ENCODE measurements around the gene PKD1.
"Not testable (repeated sequence)": the region's sequence is repeated elsewhere in the genome, so short reads cannot be mapped to it uniquely, and the experiment has no call there.

The PKD1 gene

GRCh38 chr16:2107121-2107790, 28.4 kb downstream of the PKD1 start:
- DNase-seq (ENCODE audit: low spot score), result not testable (repeated sequence)

GRCh38 chr16:2106211-2106610, 29.5 kb downstream of the PKD1 start:
- not testable (repeated sequence) for DNase-seq (ENCODE audit: low spot score)

GRCh38 chr16:2105769-2106168, 29.9 kb downstream of the PKD1 start:
- not testable (repeated sequence) for DNase-seq (ENCODE audit: low spot score)

- not testable (repeated sequence) for DNase-seq (ENCODE audit: low spot score)
Observed at GRCh38 chr16:2105291-2105690, 30.4 kb downstream of the PKD1 start.

GRCh38 chr16:2104464-2104863, 31.2 kb downstream of the PKD1 start:
- not testable (repeated sequence) for DNase-seq (ENCODE audit: low spot score)

GRCh38 chr16:2102471-2102870, 33.2 kb downstream of the PKD1 start:
- no peak for DNase-seq (ENCODE audit: low spot score)

GRCh38 chr16:2101581-2101980, 34.1 kb downstream of the PKD1 start:
- not testable (repeated sequence) for DNase-seq (ENCODE audit: low spot score)

- DNase-seq (ENCODE audit: low spot score), result not testable (repeated sequence)
Observed at GRCh38 chr16:2097689-2098088, 38.0 kb downstream of the PKD1 start.

GRCh38 chr16:2096853-2097595, 38.7 kb downstream of the PKD1 start:
- DNase-seq (ENCODE audit: low spot score), result no peak

- DNase-seq (ENCODE audit: low spot score), result no peak
Observed at GRCh38 chr16:2095918-2096582, 39.6 kb downstream of the PKD1 start.

GRCh38 chr16:2095315-2095853, 40.3 kb downstream of the PKD1 start:
- DNase-seq (ENCODE audit: low spot score), result no peak

GRCh38 chr16:2093793-2094192, 41.9 kb downstream of the PKD1 start:
- no peak for DNase-seq (ENCODE audit: low spot score)

- no peak for DNase-seq (ENCODE audit: low spot score)
Observed at GRCh38 chr16:2092866-2093265, 42.8 kb downstream of the PKD1 start.

- no peak for DNase-seq (ENCODE audit: low spot score)
Observed at GRCh38 chr16:2092256-2092620, 43.5 kb downstream of the PKD1 start.

- no peak for DNase-seq (ENCODE audit: low spot score)
Observed at GRCh38 chr16:2091547-2092255, 44.0 kb downstream of the PKD1 start.

GRCh38 chr16:2090777-2091546, 44.7 kb downstream of the PKD1 start:
- DNase-seq (ENCODE audit: low spot score), result no peak

GRCh38 chr16:2090481-2090776, 45.3 kb downstream of the PKD1 start:
- DNase-seq (ENCODE audit: low spot score), result peak; percentile 24

- no peak for DNase-seq (ENCODE audit: low spot score)
Observed at GRCh38 chr16:2089706-2090480, 45.8 kb downstream of the PKD1 start.

GRCh38 chr16:2088759-2089358, 46.8 kb downstream of the PKD1 start:
- DNase-seq (ENCODE audit: low spot score), result no peak

Data from putamen (tissue), 1 donor.